Transverse colon (tissue), 4 donors: ENCODE measurements around the gene FAM107A. TPM values are rescaled to one million over a fixed set of nuclear protein-coding genes. Genes with fewer than 3 reads are reported as not detected.

Experiments used
- DNase-seq: peaks from one replicate; pipeline ENCODE4 v3.0.0-alpha.2; 2019
- H3K27ac ChIP-seq, 4 donors: fragments of 200-600 bp; sonication (generic); 2 replicates each; pipeline ENCODE4 v1.5.1; 2016 to 2018; ENCODE audit warnings: inconsistent platforms in 4 of 4
- H3K27me3 ChIP-seq: fragments of 200-600 bp; sonication (generic); 2 replicates; pipeline ENCODE4 v1.5.1; 2017; ENCODE audit warnings: inconsistent platforms
- H3K36me3 ChIP-seq, 4 donors: fragments of 200-600 bp; sonication (generic); 2 replicates each; pipeline ENCODE4 v1.5.1; 2017 to 2019; ENCODE audit warnings: inconsistent platforms in 4 of 4
- H3K4me1 ChIP-seq, 4 donors: fragments of 200-600 bp; sonication (generic); 2 replicates each; pipeline ENCODE4 v1.5.1; 2017 to 2020; ENCODE audit warnings: inconsistent platforms in 4 of 4
- H3K4me3 ChIP-seq, 4 donors: fragments of 200-600 bp; sonication (generic); 1 replicate in 1 of 4; 2 replicates in 3 of 4; pipeline versions ENCODE4 v1.5.1 to v1.6.1; 2017 to 2019; ENCODE audit warnings: inconsistent platforms in 4 of 4
- H3K9me3 ChIP-seq, 2 donors: fragments of 200-600 bp; sonication (generic); 2 replicates each; pipeline ENCODE4 v1.5.1; 2017 to 2019; ENCODE audit warnings: inconsistent platforms in 2 of 2
- EP300 ChIP-seq: sonication (generic); formaldehyde crosslinking; IDR thresholded peaks from one replicate; pipeline ENCODE4 v1.6.1; 2017; ENCODE audit warnings: antibody characterized with exemption, low read depth
- POLR2A ChIP-seq: fragments of 450-650 bp; IDR thresholded peaks from one replicate; pipeline ENCODE4 v1.6.1; 2016; ENCODE audit warnings: antibody characterized with exemption, mild to moderate bottlenecking, moderate library complexity
- POLR2AphosphoS5 ChIP-seq, 3 donors: sonication (generic); formaldehyde crosslinking; IDR thresholded peaks; one replicate each; pipeline ENCODE4 v1.6.1; 2016; ENCODE audit warnings: antibody characterized with exemption in 3 of 3
- WGBS, 2 donors: methylation state at CpG; one replicate each; pipeline ENCODE4 v1.1.5; 2018; ENCODE audit warnings: low coverage in 1 of 2; 5-methylcytosine and 5-hydroxymethylcytosine counted together
- in situ Hi-C, 4 donors: fragments of 200-750 bp; cut with MboI; loops; one replicate each; pipeline versions ENCODE4 v1.15.0 to v1.15.1; 2017; ENCODE audit warnings: low sequenced_read_pairs in 3 of 4, low pct_ligation_motif_present in 1 of 4, low pct_unique_long_range_greater_than_20kb in 1 of 4
- intact Hi-C: fragments of 100-400 bp; cut with DNase I; formaldehyde crosslinking; loops from one replicate; pipeline ENCODE4 v1.15.1; 2023; ENCODE audit warnings: low total_unique reads
- total RNA-seq, 4 donors: library from RNA; depleted of rRNA; stranded (reverse); fragments of >200 nt; gene quantifications; one replicate each; pipeline ENCODE4 v1.1.0, GENCODE V29; 2016
- TF ChIP-seq, protein P1 (sequence below), 5 experiments: fragments of 200-600 bp in 3 of 5; fragments of 450-650 bp in 2 of 5; sonication (generic) in 3 of 5; IDR thresholded peaks; 1 replicate in 2 of 5; 2 replicates in 3 of 5; pipeline ENCODE4 v1.5.1; 2016 to 2017; ENCODE audit warnings: antibody characterized with exemption in 5 of 5, inconsistent platforms in 3 of 5, mild to moderate bottlenecking in 2 of 5, moderate library complexity in 1 of 5

FAM107A gene
- total RNA-seq, 4 donors from 2014 or later, result 14.1 to 21.9 (median 16.0) TPM

- peak; percentile 24 for TF ChIP-seq POLR2A
- TF ChIP-seq, protein P1, sequence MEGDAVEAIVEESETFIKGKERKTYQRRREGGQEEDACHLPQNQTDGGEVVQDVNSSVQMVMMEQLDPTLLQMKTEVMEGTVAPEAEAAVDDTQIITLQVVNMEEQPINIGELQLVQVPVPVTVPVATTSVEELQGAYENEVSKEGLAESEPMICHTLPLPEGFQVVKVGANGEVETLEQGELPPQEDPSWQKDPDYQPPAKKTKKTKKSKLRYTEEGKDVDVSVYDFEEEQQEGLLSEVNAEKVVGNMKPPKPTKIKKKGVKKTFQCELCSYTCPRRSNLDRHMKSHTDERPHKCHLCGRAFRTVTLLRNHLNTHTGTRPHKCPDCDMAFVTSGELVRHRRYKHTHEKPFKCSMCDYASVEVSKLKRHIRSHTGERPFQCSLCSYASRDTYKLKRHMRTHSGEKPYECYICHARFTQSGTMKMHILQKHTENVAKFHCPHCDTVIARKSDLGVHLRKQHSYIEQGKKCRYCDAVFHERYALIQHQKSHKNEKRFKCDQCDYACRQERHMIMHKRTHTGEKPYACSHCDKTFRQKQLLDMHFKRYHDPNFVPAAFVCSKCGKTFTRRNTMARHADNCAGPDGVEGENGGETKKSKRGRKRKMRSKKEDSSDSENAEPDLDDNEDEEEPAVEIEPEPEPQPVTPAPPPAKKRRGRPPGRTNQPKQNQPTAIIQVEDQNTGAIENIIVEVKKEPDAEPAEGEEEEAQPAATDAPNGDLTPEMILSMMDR (IDR thresholded peaks at IDR 0.05), result no peak
- peak; percentile 42 for DNase-seq
- 28 to 33% methylated on average over 5 to 13 of the region's 13 CpGs for WGBS, 2 donors
- H3K36me3 ChIP-seq, result no peaks in the 10 kb centered on the region
- H3K27ac ChIP-seq, result peak within 1 kb of the TSS; percentile 84 to 90 (median 86)
- peak within 1 kb of the TSS in 3 of 4 donors; percentile 15 to 38 (median 22) for H3K4me3 ChIP-seq
- H3K4me1 ChIP-seq, result peaks cover 24 to 63% (median 40%) of the 10 kb centered on the region in 4 donors
- H3K9me3 ChIP-seq, result no peaks in the 10 kb centered on the region
- H3K27me3 ChIP-seq, result no peaks in the 10 kb centered on the region
- intact Hi-C loops, result loop anchor here (10.0 kb wide), 1 partner anchor 72 kb away; no protein-coding TSS in a partner anchor
- in situ Hi-C loops, result loop anchor here (10.0 to 25.0 kb wide), 4 partner anchors 62 to 224 kb away; partner anchors contain the start of genes HTD2 (in 1 of the 4) and RPP14 (in 1 of the 4)
Measured at GRCh38 chr3:58536501-58537411, 40.4 kb downstream of the FAM107A start, which contains the start of gene ACOX2. TSS of gene ACOX2 (minus strand) at chr3:58537190. CDS start at chr3:58535106, 2,084 bp downstream.

DNA sequence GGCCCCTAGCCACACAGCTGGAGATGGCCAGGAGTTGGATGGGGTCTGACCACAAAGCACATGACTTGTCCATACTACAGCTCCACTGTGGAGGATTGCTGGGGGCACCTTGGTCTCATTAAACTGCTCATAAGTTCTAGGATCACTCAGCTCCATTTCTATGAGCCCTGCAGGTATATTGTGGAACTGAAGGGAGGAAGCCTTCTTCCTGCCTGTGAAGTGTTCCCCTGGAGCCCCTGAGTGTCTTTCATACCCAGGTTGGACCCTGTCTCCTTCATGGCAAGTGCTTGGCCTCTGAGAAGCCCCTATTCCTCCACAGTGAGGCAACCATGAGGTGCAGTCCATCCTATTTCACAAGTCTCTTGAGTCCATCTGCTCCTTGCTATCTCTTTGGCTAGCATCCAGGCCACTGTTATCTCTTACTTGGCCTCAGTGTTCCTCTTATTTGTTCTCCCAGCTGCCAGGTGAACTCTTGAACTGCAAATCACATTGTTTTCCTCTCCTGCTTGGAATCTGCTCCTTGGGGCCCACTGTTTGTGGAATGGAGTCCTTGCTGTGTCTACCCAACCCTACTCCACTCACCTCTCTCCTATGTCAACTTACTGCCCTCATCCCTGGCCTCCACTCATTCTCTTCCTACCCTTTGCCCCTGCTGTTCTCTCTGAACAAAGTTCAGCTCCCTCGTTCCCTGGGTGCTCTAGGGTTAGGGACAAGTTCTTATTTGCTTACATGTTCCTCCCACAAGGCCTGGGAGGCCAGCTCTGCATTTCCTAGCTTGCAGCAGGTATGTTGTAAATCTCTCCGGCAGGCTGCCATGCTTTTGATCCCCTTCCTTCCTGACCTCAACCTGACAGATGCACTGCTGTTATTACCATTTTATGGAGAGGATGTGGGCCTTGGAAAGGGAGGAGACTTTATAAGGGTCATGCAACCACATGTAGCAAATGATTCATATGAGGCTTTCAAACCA, 41.4 kb downstream of the FAM107A start:
- Histone ChIP-seq H3K4me3 (peak overlapping the region in 1 of 4 donors; percentile 22), H3K9me3 (no peaks in the 10 kb centered on the region), H3K27me3 (no peaks in the 10 kb centered on the region), H3K4me1 (peaks cover 24 to 66% (median 42%) of the 10 kb centered on the region in 4 donors), H3K27ac (peak overlapping the region; percentile 84 to 90 (median 86)), H3K36me3 (no peaks in the 10 kb centered on the region)
- TF ChIP-seq EP300 (no peak), POLR2A (no peak), POLR2AphosphoS5 (IDR thresholded peaks at IDR 0.05) (peak in 2 of 3 donors; percentile 44 to 67)
- TF ChIP-seq, protein P1 (IDR thresholded peaks at IDR 0.05), result peak in 1 of 5 experiments; percentile 12
- in situ Hi-C loops, result loop anchor here (10.0 to 25.0 kb wide), 4 partner anchors 61 to 224 kb away; partner anchors contain the start of genes HTD2 (in 1 of the 4) and RPP14 (in 1 of the 4)
- WGBS, 2 donors, result 0 to 20% methylated on average over 1 to 2 of the region's 2 CpGs
- intact Hi-C loops, result loop anchor here (10.0 kb wide), 1 partner anchor 71 kb away; no protein-coding TSS in a partner anchor
- DNase-seq, result peak; percentile 78

DNA sequence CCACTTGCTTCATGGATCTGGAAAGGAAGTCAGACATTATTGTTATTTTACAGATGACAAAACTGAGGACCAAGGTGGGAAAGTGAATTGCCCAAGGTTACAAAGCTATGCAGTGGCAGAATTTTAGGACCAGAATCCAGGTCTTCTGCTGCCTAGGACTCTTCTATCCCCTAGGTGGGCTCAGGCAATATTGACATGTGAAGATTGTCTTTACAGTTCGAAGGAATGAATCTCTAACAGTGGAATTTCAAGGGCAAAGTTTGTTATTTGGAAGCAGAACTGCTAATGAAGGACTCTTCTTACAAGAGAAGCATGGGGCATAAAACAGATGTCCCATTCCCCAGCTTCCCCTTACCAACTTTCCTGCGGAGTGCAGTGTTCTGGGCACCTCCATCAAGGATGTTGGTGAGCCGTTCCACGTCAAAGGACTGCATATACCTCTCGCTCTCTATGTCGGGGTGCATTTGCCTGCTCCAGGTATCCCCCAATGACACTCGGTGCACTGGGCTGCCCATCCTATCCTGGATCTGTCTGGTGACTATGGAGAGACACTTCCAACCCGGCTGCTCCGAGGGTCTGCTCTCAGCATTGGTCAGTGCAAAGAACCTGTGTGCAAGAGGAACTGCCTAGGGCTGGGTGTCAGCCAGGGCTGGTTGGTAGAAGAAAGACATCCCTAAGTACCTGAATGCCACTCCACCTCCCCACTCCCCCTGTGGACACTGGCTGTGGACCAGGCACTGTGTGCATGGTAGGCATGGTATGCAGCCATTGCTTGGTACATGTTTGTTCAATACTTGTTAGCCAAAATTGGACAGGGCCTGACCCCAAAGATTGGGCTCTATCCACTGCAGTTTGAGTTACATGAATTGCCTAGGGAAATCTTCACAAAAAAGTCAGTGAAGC, 42.3 kb downstream of the FAM107A start:
- H3K27ac ChIP-seq, result peak overlapping the region; percentile 84 to 90 (median 86)

More for the DNA sequence above, 42.3 kb downstream of the FAM107A start:
- 91% methylated on average over 9 of the region's 9 CpGs; no CpG with 5 or more reads in 1 of the 2 donors for WGBS, 2 donors
- DNase-seq, result no peak
- Histone ChIP-seq H3K9me3 (no peaks in the 10 kb centered on the region), H3K4me1 (peaks cover 24 to 66% (median 42%) of the 10 kb centered on the region in 4 donors), H3K36me3 (no peaks in the 10 kb centered on the region), H3K4me3 (no peak overlapping the region), H3K27me3 (no peaks in the 10 kb centered on the region)
- TF ChIP-seq POLR2A (no peak), EP300 (no peak), POLR2AphosphoS5 (IDR thresholded peaks at IDR 0.05) (no peak)
- TF ChIP-seq, protein P1 (IDR thresholded peaks at IDR 0.05), result no peak
- intact Hi-C loops, result loop anchor here (10.0 kb wide), 1 partner anchor 70 kb away; no protein-coding TSS in a partner anchor
- in situ Hi-C loops, result loop anchor here (5.0 to 25.0 kb wide), 5 partner anchors 60 to 223 kb away; partner anchors contain the start of genes HTD2 (in 1 of the 4) and RPP14 (in 1 of the 4)
